Activated CD4-positive, alpha-beta T cell treated with anti-CD3 and anti-CD28 coated beads, Interleukin-2, Interleukin-4, amounts not matched to agents 100 ng/mL and 50 ng/mL, durations not matched to agents 16 hours and 8 hours (primary cell): ENCODE results near the gene MALAT1.
A peak's percentile ranks its signal among the peaks of the same experiment; 100 is the strongest.

Experiments
- DNase-seq: peaks from one replicate; pipeline ENCODE4 v3.0.0-alpha.2; 2020; ENCODE audit warnings: low spot score

The MALAT1 gene

DNA sequence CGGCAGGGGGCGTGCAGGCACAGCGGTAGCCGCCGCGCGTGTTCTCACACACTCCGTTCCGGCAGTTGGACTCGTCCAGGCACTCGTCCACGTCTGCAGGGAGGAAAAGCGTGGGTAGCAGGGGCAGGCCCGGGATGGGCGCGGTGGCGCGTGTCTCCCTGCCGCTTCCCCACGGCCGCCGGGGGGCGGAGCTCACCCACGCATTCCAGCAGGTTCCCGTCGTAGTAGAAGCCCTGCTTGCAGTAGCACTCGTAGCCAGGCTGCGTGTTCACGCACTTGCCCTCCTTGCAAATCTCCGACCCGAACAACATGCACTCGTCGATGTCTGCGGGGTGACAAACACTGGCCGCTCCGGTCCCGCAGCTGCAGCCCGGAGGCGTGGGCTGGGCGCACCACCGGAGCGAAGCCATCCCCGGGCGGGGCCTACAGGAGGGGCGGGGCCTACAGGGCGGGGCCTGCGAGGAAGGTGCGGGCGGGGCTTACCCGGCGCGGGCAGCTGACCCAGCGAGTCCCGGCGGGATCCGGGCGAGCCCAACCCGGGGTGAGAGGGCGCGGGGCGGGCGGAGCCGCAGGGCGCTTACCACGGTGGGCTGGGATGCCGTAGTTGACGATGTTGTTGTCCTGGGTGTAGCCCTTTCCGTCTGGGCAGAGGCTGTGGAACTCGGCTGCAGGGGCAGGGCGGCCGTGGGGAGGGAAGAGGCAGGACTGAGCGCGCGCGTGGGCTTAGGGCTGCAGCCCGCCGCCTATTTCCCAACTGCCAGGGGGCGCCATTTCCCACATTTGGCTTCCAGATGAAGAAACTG is 41.6 kb downstream of the MALAT1 start:
- peak; percentile 89 for DNase-seq

DNA sequence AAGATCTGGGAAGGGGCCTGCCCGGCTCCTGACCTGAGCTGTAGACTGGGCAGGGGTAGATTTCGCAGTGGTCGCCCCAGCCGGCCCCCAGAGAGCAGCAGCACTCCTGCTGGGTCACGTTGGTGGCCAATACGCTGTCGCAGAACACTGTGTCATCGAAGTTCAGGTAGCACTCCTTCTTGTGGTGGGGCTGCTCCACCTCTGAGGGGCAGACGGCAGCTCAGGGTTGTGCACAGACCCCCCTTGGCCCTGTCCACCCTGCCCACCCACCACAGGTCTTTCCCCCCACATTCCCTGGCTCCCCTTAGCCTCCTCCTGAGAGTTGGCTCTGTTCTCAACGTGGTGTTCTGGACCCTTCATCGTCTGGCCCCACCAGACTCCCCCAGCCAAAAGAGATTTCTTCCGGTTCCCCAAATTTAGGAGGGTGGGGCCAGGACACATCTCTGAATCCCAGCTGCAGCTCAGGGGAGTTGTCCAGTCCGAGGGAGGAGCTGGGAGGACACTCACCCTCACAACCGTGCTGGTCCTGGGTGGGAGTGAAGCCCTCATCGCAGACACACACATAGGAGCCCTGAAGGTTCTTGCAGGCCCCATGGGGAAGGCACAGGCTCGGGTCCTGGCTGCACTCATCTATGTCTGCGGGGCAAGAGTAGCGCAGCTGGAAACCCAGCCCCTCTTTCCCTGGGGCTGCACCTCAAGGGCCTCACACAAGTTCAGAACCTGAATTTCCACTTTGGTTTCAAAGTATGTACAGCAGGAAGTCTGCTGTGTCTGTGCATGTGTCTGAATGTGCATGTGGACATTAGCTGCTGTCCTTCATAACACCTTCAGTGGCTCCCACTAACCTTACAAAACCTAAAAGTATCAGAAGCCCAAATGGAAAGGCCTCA is 42.5 kb downstream of the MALAT1 start:
- DNase-seq = no peak

DNA sequence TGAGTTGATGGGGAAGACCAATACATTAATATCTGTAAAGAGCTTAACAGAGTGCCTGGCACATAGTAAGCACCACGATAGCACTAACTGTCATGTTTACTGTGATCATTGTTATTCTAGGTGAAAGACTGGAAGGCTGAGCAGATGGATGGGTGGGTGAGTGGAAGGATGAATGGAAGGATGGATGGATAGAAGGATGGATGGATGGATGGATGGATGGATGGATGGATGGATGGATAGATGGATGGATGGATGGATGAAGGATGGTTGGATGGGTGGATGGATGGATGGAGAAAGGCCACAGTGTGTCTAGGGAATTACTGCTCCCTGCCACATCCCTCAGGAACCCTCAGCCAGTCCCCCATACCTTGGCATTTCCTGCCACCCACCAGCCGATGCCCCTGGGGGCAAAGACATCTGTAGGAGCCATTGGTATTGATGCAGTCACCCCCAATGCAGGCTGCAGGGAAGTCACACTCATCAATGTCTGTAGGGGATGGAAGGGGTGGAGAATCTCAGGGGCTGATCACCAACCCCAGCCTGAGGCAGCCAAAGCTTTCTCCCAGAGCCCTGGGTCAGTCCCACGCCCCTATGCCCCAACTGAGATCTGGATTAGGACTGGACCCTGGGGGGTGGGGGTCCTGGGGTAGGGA is 44.0 kb downstream of the MALAT1 start:
- no peak for DNase-seq

DNA sequence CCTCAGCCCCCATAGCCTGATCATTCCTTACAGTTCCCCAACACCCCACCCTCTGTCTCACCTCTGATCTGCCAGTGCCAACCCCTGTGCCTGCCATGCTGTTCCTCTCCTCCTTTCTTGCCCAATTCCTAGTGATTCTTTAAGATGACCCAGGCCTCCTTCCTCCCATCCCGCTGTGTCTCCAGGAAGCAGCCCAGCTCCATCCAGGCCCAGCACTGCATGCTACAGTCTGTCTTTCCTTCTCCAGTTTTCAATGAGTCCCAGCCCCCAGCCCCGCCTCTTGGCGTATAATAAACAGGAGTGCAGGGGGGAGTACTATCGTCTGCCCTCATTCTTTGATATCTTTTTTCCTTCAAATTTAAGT is 47.0 kb downstream of the MALAT1 start:
- DNase-seq = no peak

DNA sequence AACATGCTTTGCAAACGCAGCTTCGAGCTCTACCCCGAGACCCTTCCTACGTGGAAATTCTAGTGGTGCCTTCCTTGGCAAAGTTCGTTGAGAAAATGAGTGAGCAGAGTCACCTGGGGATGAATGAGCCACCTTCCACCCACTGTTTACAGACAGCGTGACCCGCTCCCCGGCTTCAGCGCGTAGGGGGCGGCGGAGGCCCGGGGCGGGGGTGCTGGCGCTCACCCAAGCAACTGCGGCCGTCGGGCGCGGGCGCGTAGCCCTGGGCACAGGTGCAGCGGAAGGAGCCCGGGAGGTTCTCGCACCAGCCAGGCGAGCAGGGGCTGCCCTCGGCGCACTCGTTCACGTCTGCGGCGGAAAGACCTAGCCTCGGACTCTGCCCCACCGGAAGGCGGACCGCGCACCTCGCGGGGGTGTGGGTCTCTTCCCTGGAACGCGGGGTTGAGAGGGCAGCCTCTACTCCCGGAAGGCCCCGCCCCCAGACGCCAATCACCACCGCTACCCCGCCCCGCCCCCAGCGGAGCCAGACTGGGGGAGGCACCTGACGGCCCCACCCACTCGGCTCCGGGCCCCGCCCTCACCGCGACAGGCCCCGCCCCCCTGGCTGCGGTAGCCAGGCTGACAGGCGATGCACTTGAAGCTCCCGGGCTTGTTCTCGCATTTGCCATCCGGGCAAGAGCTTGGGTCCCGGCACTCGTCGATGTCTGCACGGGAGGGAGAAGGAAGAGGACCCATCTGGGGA is 47.5 kb downstream of the MALAT1 start:
- peak; percentile 97 for DNase-seq

DNA sequence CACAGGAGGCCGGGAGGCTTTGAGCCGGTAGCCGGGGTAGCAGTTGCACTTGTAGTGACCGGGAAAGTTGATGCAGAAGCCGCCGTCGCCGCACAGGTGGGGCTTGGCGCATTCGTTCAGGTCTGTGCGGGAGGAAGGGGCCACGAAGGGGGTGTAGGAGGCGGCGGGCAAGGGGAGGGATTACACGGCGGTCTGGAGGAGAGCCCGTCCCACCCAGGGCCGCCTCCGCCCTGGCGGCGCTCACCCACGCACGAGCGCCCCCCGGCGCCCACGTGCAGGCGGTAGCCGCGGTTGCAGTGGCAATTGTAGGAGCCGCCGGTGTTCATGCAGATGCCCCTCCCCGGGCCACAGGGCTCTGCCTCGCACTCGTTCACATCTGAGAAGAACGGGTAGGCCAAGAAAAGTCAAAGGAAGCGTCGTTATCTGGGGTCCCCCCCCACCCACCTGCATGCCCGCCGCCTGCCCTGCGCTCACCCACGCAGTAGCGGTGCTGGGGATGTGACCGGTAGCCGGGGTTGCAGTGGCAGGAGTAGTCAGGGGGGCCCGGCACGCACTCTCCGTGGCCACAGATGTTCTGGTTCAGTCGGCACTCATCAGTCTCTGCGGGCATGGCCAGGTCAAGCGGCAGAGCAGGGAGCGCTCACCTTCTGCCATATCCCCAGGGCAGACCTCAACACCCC is 48.7 kb downstream of the MALAT1 start:
- no peak for DNase-seq

DNA sequence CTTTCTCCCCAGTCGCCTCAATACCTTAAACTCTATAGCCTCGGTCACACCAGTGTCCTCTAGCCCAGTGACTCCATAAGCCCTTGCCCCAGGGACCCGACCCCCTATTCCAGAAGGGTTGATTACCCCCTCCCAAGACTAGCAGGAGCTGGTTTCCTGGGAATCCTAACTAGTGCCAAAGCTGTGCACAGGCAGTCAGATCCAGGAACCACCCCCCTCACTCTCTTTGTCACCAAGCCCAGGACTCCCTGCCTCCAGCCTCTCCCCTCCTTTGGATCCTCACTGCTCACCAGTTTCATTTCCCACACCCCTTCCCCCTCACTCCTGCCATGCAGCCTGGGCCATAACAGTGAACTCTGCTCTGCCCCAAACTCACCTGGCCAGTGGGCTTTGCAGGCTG is 49.5 kb downstream of the MALAT1 start:
- no peak for DNase-seq

DNA sequence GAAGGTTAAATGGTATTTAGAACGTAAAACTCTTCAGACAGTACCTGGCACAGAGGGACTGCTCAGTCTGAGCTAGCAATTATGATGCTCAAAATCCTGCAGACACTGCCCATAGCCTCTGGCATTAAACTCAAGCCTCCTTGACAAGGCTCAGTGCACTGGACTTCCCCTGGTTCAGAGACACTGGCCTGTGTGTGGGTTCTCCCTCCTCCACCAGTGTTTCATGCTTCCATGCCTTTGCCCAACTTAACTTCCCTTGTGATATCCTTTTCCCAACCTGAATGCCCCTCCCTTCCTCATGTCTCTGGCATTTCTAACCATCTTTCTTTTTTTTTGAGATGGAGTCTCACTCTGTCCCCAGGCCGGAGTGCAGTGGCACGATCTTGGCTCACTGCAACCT is 50.3 kb downstream of the MALAT1 start:
- no peak for DNase-seq

DNA sequence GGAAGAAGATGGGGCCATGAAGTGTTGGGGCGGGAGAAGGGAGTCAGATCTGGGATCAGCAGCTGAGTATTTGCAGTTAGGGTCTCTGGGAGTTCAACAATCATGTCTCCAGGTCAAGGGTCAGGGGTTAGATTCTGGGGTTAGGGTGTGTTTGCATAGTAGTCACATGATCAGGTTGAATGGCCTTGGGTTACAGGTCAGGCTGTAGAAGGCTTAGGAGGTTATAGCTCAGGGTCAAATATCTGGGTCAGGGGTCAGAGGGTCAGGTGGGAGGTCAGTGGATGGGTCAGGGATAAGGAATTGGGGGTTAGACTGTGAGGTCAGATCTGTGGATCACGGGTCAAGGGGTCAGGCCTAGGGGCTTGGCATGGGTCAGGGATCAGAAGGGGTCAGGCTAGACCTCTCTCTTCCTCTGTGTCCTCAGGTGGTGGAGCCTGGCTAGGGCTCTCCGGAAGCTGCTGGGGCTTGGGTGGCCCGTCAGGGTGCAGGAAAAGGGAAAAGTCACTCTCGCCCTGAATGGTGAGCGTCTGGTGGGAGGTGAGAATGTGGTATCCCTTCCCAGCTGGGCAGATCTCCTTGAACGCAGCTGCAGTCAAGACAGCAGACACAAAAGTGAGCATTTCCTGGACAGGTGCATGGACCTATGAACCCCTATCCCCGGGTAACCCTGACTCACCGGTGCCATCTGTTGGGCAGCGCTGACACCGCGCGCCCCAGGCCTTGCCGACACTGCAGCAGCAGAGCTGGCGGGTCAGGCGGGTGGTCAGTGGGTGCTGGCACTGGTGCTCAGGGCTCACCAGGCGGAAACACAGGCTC is 52.9 kb downstream of the MALAT1 start:
- peak; percentile 67 for DNase-seq

DNA sequence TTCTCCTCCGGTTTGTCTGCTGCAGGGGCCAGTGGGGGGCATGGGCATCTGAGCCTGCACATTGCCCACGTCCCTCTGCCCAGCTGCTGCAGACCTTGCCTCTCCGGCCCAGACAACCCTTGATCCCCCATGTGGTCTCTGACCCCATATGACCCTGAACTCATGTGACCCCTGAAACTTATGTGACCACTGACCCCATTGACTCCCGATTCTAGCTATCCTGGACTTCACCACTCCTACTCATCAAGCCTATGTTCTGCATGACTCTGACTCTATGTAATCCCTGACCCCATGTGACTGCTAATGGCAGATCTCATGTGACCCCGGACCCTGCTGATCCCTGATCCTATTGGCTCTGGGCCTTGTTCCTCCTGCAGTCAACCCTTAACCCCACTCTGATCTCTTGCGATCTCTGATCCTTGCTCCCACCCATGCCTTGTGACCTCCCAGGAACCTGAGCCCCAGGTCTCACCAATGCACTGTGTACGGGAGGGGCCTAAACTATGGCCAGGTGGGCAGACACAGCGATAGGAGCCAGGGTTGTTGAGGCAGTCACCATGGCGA is 53.6 kb downstream of the MALAT1 start:
- DNase-seq = no peak

DNA sequence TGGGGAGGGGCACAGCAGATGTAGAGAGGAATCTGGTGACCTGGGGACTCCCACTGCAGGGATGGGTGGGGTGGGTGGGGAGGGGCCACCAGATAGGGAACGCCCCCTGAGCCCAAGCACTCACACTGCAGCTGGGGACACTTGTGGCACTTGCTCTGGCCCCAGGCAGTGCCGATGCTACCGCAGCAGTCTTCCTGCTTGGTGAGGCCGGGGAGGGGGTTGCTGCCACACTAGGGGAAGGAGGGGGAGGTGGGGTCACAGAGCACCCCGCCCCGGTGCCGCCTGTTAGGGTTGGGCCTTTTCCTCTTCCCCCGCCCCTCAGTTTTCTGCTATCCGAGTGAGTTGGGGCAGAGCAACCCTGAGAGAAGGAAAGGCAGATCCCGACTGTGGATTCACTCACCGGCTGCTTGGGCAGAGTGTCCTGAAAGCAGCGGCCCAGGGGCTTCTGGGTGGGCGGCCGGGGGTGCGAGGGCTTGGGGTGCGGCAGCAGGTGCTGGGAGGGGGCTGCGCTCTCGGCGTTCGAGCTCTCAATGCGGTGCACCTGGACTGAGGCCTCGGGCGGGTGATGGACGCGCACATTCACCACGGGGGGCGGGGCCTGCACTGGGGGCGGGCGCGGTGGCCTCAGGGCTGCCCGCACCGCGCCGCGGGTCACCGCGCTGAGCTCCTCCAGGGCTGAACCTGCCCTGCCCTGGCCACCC is 54.6 kb downstream of the MALAT1 start:
- DNase-seq = peak; percentile 62

DNA sequence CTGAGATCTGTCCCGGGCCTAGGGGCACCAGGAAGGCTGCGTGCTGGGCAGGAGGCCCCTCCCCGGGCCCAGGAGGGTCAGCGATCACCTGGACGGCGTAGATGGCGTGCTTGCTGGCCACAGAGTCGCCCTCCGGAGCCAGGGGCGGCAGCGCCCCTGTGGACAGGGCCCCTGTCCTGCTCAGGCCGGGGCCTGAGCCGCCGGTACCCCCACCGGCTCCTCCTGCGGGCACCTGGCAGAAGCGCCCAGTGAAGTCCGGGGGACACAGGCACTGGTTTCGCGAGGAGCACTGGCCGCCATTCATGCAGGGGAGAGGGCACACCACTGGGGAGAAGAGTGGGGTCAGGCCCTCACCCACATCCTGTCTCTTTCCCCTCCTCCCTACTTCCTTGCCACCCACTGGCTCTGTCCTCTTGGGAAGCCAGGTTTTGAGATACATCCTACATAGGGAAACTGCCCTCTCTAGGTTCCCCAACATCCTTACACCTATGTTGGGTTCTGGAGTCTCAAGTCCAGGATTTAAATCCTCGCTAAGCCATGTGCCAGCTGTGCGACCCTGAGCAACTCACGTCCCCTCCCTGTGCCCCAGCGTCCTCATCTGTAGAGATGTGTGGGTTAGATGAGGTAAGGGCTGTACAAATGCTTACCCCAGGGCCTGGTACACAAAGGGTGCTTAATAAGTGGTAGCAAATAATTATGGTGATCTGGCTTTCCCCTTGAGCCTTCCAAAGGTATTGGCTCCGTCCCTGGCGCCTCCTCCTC is 55.4 kb downstream of the MALAT1 start:
- DNase-seq = no peak

DNA sequence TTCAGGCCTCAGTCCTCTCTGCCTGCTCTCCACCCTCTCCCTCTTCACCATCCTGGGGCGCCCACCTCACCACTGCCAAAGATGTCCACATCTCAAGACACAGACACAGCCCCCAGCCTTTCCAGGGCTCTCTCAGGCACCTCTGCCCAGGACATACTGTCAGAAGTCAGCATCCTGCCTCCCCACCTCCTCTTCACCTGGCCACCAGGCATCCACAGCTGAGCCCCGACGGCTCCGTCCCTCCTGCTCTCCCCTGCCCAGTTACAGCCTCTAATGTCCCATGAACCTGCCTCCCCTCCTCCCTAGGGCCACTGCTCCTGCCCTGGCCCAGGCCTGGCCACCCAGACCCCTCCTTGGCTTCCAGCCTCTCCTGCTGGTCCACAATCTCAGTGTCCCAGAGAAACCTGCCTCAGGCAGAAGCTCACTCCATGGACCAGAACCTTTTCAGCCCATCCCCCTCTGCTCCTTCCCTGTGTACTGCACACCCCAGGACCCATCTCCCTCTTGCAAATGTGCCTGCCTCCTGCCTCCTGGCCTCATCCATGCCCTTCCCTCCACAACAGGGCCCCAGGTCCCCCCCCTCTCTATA is 56.1 kb downstream of the MALAT1 start:
- no peak for DNase-seq

DNA sequence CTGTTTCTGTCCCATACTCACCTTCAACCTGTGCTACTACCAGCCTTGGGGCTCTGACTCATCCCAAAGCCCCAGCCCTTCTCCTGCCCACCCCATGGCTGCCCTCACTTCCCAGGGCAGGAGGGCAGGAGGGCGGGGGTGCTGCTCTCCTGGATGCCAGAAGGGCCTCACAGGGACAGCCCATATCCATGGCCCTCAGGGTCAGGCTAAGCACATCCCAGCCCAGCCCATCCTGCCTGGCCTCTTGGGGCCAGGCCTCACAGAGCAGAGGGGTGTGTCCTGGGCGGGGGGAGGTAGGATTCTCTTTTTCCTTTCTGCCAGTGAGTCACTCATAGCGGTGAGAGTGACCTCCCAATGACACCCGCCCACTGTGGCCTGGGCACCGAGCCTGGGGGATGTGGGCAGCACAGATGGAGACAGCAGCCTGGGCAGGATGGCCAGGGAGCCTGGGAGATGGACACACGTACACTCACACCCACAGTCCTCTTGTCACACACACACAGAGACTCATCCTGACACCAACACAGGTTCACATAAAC is 56.9 kb downstream of the MALAT1 start:
- DNase-seq = no peak
